ENCODE measurements around the gene C1orf94. TPM values are rescaled to one million over a fixed set of nuclear protein-coding genes. Genes with fewer than 3 reads are reported as not detected.

Gene C1orf94
- total and polyA plus RNA-seq, 11 donors: not detected

- H3K27me3 ChIP-seq: peaks cover 0 to 33% (median 5%) of the 10 kb centered on the region in 9 donors
- no peaks in the 10 kb centered on the region for H3K36me3 ChIP-seq
- H3K4me3 ChIP-seq: no peak overlapping the region
- peaks cover 0 to 13% (median 2%) of the 10 kb centered on the region in 12 donors for H3K9me3 ChIP-seq
- WGBS, 4 donors: 27 to 43% (median 37%) methylated on average over 3 of the region's 3 CpGs
- no peak overlapping the region for H3K27ac ChIP-seq
- TF ChIP-seq POLR2A (IDR thresholded peaks at IDR 0.05) (no peak), CTCF (IDR thresholded peaks at IDR 0.05) (no peak)
- no peaks in the 10 kb centered on the region for H3K4me1 ChIP-seq
- intact Hi-C loops (cut with DNase I): no loop called here
- ATAC-seq (no peak), DNase-seq (no peak)
Measured at GRCh38 chr1:34192621-34193020, 15.9 kb downstream of the C1orf94 start.

GRCh38 chr1:34199927-34200326 is 23.2 kb downstream of the C1orf94 start:
- H3K4me3 ChIP-seq: no peak overlapping the region
- no peaks in the 10 kb centered on the region for H3K9me3 ChIP-seq
- no peak for DNase-seq
- intact Hi-C loops (cut with DNase I): no loop called here
- peak in 1 of 4 donors; percentile 27 for ATAC-seq
- H3K4me1 ChIP-seq: no peaks in the 10 kb centered on the region
- WGBS, 4 donors: 73 to 89% (median 81%) methylated on average over 1 of the region's 1 CpG
- no peaks in the 10 kb centered on the region for H3K36me3 ChIP-seq
- no peak overlapping the region for H3K27ac ChIP-seq
- H3K27me3 ChIP-seq: peaks cover 0 to 19% (median 3%) of the 10 kb centered on the region in 9 donors
- no peak for TF ChIP-seq CTCF (IDR thresholded peaks at IDR 0.05)
- no peak for TF ChIP-seq POLR2A (IDR thresholded peaks at IDR 0.05)

- Histone ChIP-seq H3K4me1 (no peaks in the 10 kb centered on the region), H3K9me3 (no peaks in the 10 kb centered on the region), H3K27me3 (peaks cover 0 to 51% (median 3%) of the 10 kb centered on the region in 9 donors), H3K36me3 (no peaks in the 10 kb centered on the region), H3K27ac (no peak overlapping the region), H3K4me3 (no peak overlapping the region)
- TF ChIP-seq CTCF (IDR thresholded peaks at IDR 0.05): no peak
- TF ChIP-seq POLR2A (IDR thresholded peaks at IDR 0.05): no peak
- WGBS, 4 donors: 51 to 74% (median 68%) methylated on average over 4 of the region's 4 CpGs
- DNase-seq (no peak), ATAC-seq (no peak)
- intact Hi-C loops (cut with DNase I): no loop called here
Measured at GRCh38 chr1:34212673-34213072, 36.0 kb downstream of the C1orf94 start.

DNA sequence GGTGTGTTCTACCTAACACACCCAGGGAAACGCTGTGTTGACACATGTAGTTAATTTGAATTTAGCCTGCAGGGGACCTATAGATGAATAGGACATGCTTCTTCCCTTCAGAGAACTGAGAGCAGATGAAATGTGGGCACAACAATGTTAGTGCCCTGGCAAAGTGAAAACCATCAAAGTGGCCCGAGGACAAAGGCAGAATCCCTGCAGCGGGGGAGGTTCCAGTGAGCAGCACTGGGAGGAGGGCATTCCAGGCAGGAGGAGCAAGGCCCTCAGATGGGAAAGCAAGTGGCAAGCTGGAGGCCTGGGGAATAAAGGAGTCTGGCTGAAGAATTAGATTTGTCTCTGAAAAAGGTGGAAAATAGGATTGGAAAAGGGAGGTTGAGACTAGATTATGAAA is 37.2 kb downstream of the C1orf94 start:
- Histone ChIP-seq H3K9me3 (no peaks in the 10 kb centered on the region), H3K36me3 (no peaks in the 10 kb centered on the region), H3K4me3 (no peak overlapping the region), H3K27ac (no peak overlapping the region), H3K4me1 (no peaks in the 10 kb centered on the region), H3K27me3 (peaks cover 0 to 44% (median 3%) of the 10 kb centered on the region in 9 donors)
- intact Hi-C loops (cut with DNase I): no loop called here
- ATAC-seq: no peak
- WGBS, 4 donors: 44 to 47% (median 46%) methylated on average over 3 of the region's 3 CpGs
- no peak for TF ChIP-seq CTCF (IDR thresholded peaks at IDR 0.05)
- no peak for TF ChIP-seq POLR2A (IDR thresholded peaks at IDR 0.05)
- no peak for DNase-seq
